BE2C (cell line): ENCODE measurements around the gene MPV17.
"Not testable (repeated sequence)": the region's sequence is repeated elsewhere in the genome, so short reads cannot be mapped to it uniquely, and the experiment has no call there.

ENCODE experiments used
- DNase-seq: peaks from one replicate; pipeline ENCODE4 v3.0.0-alpha.2; 2020
- H3K27me3 ChIP-seq: fragments of 250-450 bp; sonication (Bioruptor Pico); 2 replicates; pipeline ENCODE4 v1.5.1; 2020; ENCODE audit warnings: mild to moderate bottlenecking
- H3K36me3 ChIP-seq: fragments of 250-450 bp; sonication (Bioruptor Pico); 2 replicates; pipeline ENCODE4 v1.5.1; 2020; ENCODE audit warnings: mild to moderate bottlenecking
- H3K4me1 ChIP-seq: fragments of 250-450 bp; sonication (Bioruptor Pico); 2 replicates; pipeline ENCODE4 v1.5.1; 2020
- H3K4me3 ChIP-seq: 2 replicates; pipeline ENCODE4 v1.5.1; 2011; ENCODE audit warnings: low read depth, low read length
- H3K9me3 ChIP-seq: fragments of 250-450 bp; sonication (Bioruptor Pico); 2 replicates; pipeline ENCODE4 v1.5.1; 2020
- CTCF ChIP-seq: IDR thresholded peaks from 2 replicates; pipeline ENCODE4 v1.5.1; 2012; ENCODE audit warnings: mild to moderate bottlenecking, low read depth, low read length

The MPV17 gene

GRCh38 chr2:27281855-27282559 is 40.9 kb downstream of the MPV17 start, which contains the start of gene TRIM54:
Gene TRIM54, plus strand, starts transcription at chr2:27282429. Its CDS starts 303 bp downstream, at chr2:27282732.
- Histone ChIP-seq H3K27me3 (no peaks in the 10 kb centered on the region), H3K4me3 (no peak within 1 kb of the TSS), H3K4me1 (peaks cover 13% of the 10 kb centered on the region), H3K9me3 (no peaks in the 10 kb centered on the region), H3K36me3 (no peaks in the 10 kb centered on the region)
- DNase-seq: no peak
- no peak for TF ChIP-seq CTCF

GRCh38 chr2:27281442-27281841 is 41.5 kb downstream of the MPV17 start:
- H3K36me3 ChIP-seq: no peaks in the 10 kb centered on the region
- H3K4me3 ChIP-seq: no peak overlapping the region
- TF ChIP-seq CTCF: no peak
- no peak for DNase-seq
- H3K4me1 ChIP-seq: peaks cover 13% of the 10 kb centered on the region
- H3K9me3 ChIP-seq: no peaks in the 10 kb centered on the region
- H3K27me3 ChIP-seq: no peaks in the 10 kb centered on the region

GRCh38 chr2:27280826-27281225 is 42.1 kb downstream of the MPV17 start:
- H3K4me1 ChIP-seq: peaks cover 13% of the 10 kb centered on the region

GRCh38 chr2:27278010-27278409 is 44.9 kb downstream of the MPV17 start:
- Histone ChIP-seq H3K27me3 (no peaks in the 10 kb centered on the region), H3K4me3 (no peak overlapping the region), H3K4me1 (peaks cover 9% of the 10 kb centered on the region), H3K9me3 (no peaks in the 10 kb centered on the region), H3K36me3 (no peaks in the 10 kb centered on the region)
- TF ChIP-seq CTCF: no peak
- no peak for DNase-seq

More at GRCh38 chr2:27280826-27281225, 42.1 kb downstream of the MPV17 start:
- no peak for TF ChIP-seq CTCF
- Histone ChIP-seq H3K27me3 (no peaks in the 10 kb centered on the region), H3K36me3 (no peaks in the 10 kb centered on the region), H3K9me3 (no peaks in the 10 kb centered on the region), H3K4me3 (no peak overlapping the region)
- no peak for DNase-seq

- no peaks in the 10 kb centered on the region for H3K27me3 ChIP-seq
- H3K4me1 ChIP-seq: no peaks in the 10 kb centered on the region
- H3K36me3 ChIP-seq: no peaks in the 10 kb centered on the region
- no peaks in the 10 kb centered on the region for H3K9me3 ChIP-seq
- H3K4me3 ChIP-seq: no peak within 1 kb of the TSS
- DNase-seq: no peak
- TF ChIP-seq CTCF: no peak
These were observed 47.4 kb downstream of the MPV17 start, which contains the start of gene DNAJC5G for GRCh38 chr2:27275211-27276150. Gene DNAJC5G, plus strand, starts transcription at chr2:27275433. Its CDS starts 1,296 bp downstream, at chr2:27276729.

GRCh38 chr2:27272537-27273522 is 50.1 kb downstream of the MPV17 start:
- not testable (repeated sequence) for H3K36me3 ChIP-seq, H3K9me3 ChIP-seq, H3K27me3 ChIP-seq, H3K4me1 ChIP-seq, DNase-seq, H3K4me3 ChIP-seq
